Sciatic nerve (tissue), 1 donor: ENCODE measurements around the gene EIF1. TPM values are rescaled to one million over a fixed set of nuclear protein-coding genes. Genes with fewer than 3 reads are reported as not detected.

Experiments used
- total RNA-seq: library from RNA; stranded (reverse); fragmentation: NEBNext Ultra II Directional; extraction: Animal tissue kit (Norgen Biotek cat#: 25700); gene quantifications from one replicate; pipeline ENCODE4 v1.2.1, GENCODE V29; 2021
- donor health status: DM: no; HTN: no; CAD: no.

EIF1 gene
- total RNA-seq, 1 donor from 2014 or later: 891 TPM

Other genes with a start within 250 kb of the EIF1 start
- not detected for gene KRT38, start 247.9 kb upstream of the EIF1 start, total RNA-seq
- gene KRT32, start 221.5 kb upstream of the EIF1 start, total RNA-seq: 0.67 TPM
- 0.18 TPM for gene KRT35, start 207.7 kb upstream of the EIF1 start, total RNA-seq
- gene KRT36, start 199.0 kb upstream of the EIF1 start, total RNA-seq: not detected
- 0.62 TPM for gene KRT13, start 183.3 kb upstream of the EIF1 start, total RNA-seq
- gene KRT15, start 170.0 kb upstream of the EIF1 start, total RNA-seq: 0.36 TPM
- gene KRT19, start 160.6 kb upstream of the EIF1 start, total RNA-seq: 94.1 TPM
- gene KRT9, start 116.8 kb upstream of the EIF1 start, total RNA-seq: not detected
- 82.1 TPM for gene KRT14, start 102.0 kb upstream of the EIF1 start, total RNA-seq
- gene KRT16, start 76.1 kb upstream of the EIF1 start, total RNA-seq: 0.85 TPM
- not detected for gene KRT17, start 64.3 kb upstream of the EIF1 start, total RNA-seq
- gene GAST, start 23.4 kb downstream of the EIF1 start, total RNA-seq: not detected
- 0.09 TPM for gene HAP1, start 45.8 kb downstream of the EIF1 start, total RNA-seq
- gene JUP, start 97.8 kb downstream of the EIF1 start, total RNA-seq: 78.2 TPM
- gene P3H4, start 123.1 kb downstream of the EIF1 start, total RNA-seq: 12.8 TPM
- gene FKBP10, start 124.1 kb downstream of the EIF1 start, total RNA-seq: 73.3 TPM
- 34.6 TPM for gene NT5C3B, start 147.3 kb downstream of the EIF1 start, total RNA-seq
- gene KLHL10, start 148.9 kb downstream of the EIF1 start, total RNA-seq: not detected
- 16.0 TPM for gene KLHL11, start 176.5 kb downstream of the EIF1 start, total RNA-seq
- gene ACLY, start 230.1 kb downstream of the EIF1 start, total RNA-seq: 139 TPM
- 2.9 TPM for gene ODAD4, start 241.7 kb downstream of the EIF1 start, total RNA-seq